NCI-H2196 (cell line): ENCODE measurements around the gene GRIK5.
A peak's percentile ranks its signal among the peaks of the same experiment; 100 is the strongest.
"Not testable (repeated sequence)": the region's sequence is repeated elsewhere in the genome, so short reads cannot be mapped to it uniquely, and the experiment has no call there.

Experiments
- DNase-seq: peaks from one replicate; lab custom pipeline; 2025; ENCODE audit not compliant: unreplicated experiment; lab: John Stamatoyannopoulos, UW

Gene GRIK5

DNA sequence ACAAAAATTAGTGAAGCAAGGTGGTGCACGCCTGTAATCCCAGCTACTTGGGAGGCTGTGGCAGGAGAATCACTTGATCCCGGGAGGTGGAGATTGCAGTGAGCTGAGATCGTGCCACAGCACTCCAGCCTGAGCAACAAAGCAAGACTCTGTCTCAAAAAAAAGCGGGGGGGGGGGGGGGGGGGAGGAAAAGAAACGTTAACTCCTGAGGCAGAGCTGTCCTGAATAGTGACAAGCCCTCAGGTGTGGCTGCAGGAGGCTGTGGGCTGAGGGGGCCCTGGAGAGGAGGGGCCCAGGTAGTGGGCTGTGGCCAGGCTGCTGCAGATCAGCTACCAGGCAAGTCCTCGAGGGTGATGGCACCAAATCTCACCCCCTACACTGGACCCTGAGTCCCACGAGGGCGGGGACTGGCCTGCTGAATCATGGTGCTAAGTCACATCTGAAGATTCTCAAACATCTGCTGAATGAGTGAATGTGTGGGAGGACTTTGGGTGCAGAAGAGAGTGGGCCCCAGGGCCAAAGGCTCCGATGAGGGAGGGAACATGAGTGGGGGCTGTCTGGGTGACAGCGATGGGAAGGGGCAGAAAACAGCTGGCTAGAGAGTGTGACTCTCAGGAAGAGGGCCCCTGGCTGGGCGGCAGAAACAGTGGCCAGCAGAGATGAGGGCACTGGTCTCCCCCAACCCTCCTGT lies 51.4 kb downstream of the GRIK5 start:
- no peak for DNase-seq

DNA sequence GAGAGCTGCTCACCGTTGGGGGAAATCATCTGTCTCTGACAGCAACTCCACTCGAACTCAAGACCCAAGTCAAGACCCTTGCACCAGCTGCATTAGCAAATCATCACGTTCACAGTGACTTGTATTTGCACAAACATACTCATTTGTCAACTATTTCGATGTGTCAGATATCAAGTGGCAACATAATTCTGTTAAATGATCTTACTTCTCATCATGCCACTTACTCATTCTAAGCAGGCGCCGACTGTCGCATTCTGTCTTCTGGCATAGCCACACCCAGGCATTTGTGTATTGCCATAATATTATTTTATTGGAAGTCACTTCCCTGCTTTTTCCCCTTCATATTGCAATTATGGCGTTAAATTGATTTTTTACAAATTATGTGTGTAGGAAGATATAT lies 53.0 kb downstream of the GRIK5 start:
- no peak for DNase-seq

DNA sequence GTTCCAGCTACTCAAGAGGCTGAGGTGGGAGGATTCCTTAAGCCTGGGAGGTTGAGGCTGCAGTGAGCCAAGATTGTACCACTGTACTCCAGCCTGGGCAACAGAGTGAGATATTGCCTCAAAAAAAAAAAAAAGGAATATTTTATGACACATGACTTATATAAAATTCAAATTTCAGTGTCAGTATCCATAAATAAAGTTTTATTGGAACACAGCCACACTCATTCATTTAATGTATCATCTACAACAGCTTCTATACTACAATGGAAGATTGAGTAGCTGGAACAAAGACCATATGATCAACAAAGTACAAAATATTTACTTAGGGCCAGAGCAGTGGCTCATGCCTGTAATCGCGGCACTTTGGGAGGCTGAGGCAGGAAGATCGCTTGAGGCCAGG lies 57.3 kb downstream of the GRIK5 start:
- not testable (repeated sequence) for DNase-seq

DNA sequence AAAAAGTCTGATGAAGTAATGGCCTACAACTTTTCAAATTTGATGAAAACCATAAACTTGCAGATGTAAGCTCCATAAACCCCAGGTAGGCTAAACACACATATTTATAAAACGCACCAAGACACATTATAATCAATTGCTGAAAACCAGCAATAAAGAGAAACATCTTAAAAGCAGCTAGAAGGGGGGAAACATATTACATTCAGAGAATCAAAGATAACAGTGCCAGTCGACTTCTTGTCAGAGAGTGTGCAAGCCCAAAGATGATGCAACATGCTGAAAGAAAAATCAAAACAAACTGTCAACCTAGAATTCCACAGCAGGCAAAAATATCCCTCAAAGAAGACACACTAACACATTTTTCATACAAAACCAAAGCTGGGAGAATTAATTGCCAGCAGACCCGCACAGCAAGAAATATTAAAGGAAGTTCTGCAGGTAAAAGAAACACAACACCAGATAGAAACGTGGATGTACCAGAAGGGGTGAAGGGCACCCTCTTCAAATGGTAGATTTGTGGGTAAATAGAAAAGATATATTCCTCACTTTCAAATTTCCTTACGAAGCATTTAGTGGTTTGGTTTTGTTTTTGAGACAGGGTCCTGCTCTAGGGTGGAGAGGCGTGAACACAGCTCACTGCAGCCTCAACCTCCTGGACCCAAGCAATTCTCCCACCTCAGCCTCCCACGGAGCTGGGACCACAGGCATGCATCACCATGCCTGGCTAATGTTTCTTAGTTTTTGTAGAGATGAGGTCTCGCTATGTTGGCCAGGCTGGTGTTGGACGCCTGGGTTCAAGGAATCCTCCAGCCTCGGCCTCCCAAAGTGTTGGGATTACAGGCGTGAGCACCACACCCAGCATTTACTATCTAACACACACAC lies 59.5 kb downstream of the GRIK5 start:
- no peak for DNase-seq

DNA sequence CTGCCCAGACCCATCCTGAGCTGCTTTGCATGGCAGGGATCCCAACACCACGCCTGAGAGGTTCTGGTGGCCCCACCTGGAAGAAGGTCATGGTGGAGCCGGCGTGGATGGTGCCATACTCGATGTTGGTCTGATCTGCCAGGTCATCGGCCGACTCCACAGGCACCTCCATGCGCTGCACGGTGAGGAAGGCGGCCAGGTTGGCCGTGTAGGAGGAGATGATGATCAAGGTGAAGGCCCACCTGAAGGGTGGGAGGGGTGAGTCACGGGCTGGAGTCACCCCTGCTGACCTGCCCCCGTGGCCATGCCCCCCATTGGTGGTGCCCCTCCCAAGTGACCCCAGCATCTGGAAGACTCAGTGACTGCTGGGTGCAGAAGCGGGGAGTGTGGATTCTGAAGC lies 63.4 kb downstream of the GRIK5 start:
- no peak for DNase-seq

DNA sequence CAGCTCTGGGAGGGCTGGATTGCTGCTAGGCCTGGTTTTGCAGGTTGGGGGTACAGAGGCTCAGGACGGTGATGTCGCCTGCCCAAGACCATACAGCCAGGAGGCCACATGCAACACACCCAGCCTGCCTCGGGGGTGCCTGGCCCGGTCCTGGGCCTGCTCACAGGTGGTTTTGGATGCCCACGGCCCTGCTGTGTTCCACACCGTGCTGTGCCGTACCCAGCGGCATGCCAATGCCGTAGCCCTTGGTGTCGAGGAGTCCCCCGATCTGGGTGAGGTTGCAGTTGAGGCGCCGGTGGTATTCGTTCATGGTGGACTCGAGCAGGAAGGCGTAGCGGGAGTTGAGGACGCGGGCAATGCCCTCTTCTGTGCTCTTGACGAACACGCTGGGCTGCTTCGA lies 64.5 kb downstream of the GRIK5 start:
- DNase-seq, result no peak

DNA sequence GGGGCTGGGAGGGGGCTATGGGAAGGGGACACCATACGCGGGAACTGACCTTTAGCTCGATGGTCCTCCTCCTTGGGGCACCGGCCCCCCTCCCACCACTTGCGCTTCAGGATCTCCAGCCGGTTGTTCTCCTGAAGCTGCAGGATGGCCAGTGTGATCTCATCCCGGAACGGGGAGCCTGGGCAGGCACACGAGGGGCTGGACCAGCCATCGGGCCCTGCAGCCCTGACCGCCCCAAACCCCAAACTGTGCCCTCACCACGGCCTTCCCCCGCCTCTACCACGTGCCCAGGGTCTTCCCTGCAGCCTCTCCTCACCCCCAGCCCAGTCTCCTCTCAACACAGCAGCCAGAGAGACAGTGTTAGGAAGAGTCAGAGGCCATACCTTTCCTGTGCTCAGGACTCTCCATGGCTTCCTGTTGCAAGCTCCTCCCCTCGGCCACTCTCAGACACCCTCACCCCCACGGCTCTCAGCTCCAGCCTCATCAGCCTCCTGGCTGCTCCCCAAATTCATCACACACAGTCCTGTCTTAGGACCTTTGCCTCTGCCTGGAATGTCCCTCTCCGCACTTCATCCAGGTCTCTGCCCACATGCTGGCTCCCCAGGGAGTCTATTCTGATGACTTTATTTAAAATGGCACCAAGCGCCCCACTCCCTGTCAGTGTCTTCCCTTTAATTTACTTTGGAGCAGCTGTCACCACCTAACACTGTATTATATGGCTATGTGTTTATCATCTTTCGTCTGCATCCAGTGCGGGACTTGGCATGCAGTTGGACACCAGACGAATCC lies 66.3 kb downstream of the GRIK5 start:
- DNase-seq, result no peak

DNA sequence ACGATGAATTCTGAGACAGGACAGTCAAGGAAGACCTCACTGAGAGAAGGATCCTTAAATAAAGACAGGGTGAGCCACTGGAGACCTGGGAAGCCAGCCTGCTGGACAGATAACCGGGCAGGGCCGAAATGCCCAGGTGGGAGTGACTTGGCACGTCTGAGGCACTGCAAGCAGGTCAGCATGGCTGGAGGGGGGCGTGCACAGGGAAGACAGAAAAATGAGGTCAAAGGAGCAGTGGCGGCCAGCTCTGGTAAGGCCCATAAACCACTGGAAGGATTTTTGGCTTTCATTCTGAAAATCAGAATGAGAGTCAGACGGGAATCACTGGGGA lies 70.2 kb downstream of the GRIK5 start:
- DNase-seq, result no peak

DNA sequence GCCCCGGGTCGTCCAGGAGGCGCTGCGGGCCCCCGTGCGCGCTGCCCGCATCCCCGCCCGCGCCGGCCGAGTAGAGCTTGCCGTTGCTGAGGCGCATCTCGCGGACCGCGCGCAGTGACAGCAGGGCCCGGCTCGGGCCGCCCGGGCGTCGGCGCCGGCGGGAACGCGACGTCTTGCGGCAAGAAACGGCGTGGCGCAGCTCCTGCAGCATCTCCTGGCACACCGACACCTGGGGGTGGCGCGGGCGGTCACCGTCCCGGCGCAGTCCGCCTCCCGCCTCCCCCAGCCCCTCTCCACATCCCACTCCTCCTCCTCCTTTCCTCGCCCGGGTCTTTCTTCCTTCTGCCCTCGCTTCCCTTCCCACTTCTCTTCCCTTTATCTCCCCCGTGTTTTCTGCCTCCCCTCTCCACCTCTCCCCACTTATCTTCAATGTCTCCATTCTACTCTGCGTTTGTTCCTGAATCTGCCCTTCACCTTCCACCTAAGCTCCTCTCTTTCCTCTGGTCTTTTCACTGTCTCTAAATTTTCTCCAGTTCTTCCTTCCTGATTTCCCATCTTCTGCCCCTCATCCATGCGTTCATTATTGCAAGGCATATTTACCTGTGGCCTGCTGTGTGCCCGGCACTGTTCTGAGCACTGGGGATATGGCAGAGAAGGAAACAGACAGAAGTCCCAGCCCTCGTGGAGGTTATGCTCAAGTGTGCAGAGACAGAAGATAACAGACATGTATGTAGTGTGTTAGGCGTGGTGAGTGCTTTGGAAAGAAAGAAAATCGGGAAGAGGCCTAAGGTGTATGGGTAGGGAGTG lies 70.7 kb downstream of the GRIK5 start:
- peak; percentile 34 for DNase-seq

DNA sequence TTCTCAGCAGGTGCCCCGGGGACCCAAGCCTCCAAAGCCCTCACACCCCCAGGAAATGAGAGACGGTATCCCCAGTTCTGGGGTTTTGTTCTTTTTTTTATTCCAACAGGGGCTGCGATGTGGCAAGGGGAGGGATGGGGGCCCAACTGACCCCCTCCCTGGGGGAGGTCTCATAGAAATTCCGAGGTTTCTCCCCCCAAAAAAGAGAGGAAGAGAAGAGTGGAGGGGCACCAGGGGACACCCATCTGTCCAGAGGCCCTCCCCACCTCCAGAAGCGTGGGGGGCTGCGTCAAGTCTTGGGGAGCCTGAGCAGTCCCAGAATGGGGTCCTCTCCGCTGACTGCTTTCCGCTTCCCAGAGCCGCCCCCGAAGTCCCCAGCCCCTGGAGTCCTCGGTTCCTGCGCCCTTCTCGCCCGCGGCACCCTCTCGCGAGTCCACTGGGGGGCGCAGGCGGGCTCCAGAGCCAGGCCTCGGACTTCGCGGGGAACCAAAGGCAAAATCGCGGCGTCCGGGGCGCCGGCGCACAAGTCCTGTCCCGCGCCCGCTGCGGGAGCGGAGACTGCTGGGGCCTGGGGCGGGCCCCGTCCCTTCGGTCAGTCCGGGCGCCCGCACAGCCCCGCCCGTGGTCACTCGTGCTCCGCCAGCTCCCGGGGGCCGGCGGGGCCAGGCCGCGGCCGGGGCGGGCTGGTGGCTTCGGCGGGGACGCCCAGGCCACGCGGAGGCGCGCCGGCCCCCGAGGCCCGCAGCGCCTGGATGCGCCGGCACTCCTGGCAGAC lies 71.6 kb downstream of the GRIK5 start:
- peak; percentile 85 for DNase-seq

DNA sequence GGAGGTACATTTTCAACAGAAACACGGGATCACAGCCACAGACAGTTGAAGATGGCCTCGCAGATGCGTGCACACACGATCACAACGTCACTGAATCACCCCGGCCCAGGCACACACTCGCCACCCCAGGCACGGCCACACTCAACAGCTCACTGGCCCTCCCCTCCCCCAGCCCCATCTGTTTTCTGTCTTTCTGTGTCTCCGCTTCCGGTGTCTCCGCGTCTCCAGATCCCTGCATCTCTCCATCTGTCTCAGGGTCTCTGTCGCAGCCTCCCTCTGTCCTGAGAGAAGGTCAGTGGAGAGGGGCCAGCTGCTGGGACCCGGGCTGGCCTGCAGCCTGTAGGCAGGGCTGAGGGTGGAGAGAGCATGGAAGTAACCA lies 72.2 kb downstream of the GRIK5 start:
- DNase-seq, result no peak

DNA sequence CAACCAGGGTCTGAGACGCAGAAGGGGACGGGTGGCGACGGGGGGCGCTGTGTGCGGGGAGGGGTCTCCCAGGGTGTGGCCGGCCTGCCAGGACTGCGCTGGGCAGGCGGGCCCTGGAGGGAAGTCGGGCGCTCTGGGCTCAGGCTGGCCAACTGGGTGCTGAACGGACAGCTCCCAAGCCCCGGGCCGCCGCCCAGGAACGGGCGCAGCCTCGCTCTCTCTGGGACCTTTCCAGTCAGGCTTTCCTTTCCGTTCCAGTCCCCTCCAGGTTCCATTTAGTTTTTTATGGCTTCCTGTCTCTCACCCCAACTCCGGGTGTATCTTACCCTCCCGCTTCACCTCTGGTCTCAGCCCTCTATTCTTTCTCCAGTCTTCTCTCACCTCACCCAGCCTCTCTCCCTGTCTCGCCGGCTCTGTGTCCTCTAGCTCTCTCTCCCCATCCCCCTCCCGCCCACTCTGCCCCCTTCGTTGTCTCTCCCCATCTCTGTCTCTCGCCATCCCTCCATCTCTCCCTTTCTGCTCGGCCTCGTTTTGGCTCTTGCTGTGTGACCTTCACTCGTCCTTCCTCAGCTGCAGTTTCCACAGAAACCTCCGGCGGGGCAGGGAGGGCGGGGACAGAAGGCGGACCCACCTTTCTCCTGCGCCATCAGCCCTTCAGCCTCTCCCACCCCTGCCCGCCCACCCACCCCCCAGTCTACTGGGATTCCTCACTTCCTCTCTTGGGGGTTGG lies 72.7 kb downstream of the GRIK5 start:
- DNase-seq, result no peak

DNA sequence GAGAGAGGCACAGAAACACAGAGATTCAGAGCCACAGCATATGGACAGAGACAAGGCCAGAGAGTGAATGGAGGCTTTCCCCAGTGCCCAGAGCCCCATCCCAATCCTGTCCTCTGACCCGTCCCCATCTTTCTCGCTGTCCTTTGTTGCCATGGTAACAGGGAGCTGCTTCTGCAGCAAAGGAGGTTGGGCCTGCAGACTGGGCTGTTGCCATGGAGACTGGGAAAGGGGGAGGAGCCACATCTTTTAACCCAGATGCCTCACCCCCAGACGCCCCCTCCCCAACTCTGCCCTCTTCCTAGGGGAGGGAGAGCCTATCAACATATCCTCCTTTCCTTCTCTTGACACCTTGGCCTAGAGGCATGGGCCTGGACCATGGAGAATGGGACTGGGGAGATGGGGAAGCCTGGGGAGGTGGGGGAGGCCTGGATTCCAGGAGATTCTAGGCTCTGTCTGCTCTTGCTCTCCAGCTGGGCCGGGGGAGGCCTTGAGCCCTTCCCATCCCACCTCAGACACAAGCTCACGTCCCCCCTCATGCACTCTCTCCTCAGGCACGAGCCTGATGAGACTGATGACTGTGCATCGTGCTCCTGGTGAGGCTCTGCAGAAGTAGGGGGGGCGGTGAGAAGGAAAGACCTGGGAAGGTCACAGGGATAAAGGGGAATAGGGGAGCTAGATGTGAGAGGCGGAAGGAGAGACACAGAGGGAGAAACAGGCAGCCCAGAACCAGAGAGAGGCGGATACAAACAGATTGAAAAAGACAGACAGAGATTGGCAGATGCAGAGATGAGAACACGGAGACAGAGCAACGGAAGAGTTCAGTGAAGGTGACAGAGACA lies 73.8 kb downstream of the GRIK5 start:
- DNase-seq, result peak; percentile 78

DNA sequence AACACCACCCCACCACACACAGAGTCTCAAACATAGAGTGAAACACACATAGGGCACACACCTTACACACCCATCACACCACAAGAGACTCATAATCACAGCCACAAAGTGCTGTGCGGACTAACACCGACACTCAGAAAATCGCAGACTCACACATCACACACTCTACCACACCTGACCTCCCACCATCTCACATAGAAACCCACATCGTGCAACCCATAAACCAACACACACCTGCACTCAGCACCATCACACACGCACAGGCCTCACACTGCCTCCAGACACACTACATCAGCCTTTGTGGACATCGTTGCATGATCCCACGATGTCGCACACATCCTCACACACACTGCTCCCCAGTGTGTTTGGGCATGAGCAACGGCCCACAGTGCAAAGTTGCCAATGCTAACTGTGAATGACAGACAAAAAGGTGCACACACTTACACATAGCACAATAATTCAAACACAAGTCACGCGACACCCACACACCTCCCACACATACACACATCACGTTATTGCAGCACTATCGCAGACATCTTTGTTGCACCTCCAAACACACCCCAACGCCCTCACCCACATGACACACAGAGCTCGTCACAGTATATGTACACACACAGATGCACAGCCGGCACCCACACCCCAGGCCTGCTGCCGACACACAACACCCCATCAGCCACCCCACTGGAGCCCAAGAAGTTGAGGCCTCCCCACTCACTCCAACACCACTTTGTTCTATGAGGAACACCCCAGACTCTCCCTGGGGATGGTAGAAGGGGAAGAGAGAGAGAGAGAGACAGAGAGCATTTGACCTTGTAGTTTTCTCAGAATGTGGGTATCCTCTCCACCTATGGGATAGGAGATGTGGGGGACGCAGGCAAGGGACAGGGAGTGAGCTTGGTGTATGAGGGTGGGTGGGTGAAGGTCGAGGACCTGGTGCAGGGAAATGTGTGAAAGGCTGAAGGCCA lies 74.7 kb downstream of the GRIK5 start:
- DNase-seq, result no peak

DNA sequence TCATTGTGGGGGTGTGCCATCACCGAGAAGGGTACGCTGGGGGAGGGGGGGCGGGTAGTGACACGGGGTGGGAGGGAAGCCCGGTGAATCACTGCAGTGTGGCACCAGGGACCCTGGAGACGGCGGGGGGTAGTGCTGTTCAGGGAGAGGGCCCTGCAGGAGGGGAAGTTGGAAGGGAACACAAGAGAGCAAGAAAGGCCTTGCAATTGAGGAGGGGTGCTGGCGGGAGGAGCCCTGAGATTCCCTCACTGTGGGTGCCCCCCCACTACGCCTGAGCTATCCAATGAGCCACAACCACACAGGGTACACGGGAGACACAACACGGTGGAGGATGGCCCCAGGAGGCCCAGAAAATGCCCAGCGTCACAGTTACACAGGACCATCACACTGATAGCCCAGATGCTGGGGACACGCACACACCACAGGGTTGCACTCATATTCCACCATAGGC lies 75.5 kb downstream of the GRIK5 start:
- no peak for DNase-seq

DNA sequence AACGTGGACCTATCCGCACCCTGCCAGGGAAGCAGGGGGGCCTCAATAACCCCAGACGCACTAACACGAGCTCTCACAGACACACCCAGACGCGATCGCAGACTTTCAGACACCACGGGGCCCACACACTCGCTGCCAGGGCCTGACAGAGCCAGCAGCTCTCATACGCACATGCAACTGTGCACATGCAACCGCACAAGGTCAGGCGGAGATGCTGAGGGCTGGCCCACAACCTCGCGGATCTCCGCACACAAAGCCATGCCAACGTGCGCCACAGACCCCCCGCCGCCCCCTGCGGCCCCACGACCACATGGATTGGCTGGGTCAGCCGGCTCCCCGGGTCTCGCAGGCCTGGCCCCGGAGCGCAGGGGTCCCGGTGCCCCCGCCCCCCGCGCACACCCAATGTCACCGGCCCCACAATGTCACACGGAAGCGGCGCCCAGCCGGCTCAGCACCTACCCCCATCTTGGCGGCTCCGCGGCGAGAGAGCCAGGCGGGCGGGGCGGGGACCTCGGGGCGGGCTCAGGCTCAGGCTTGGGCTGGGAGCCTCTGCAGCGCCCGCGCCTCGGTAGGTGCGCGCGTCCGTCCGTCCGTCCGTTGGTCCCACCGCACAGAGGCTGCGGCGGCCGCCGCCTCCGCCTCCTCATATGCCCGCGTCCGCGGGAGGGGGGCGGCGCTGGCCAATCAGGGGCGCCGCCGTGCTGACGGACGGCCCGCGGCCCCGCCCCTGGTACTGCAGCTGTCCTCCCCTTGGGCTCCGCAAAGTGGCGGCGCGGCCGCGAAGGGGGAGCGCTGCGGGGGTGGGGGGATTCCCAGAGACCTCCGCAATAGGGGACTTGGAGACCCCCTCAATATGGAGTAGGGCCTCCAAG lies 76.2 kb downstream of the GRIK5 start, which contains the start of gene ATP1A3:
Gene ATP1A3, minus strand, starts transcription at position 619 of the 872 bp plus-strand sequence. Its CDS starts 154 bp downstream, at position 465.
- DNase-seq, result peak; percentile 84
